GM23338 (cell line): ENCODE data around the gene DCBLD1. TPM values are rescaled to one million over a fixed set of nuclear protein-coding genes. Genes with fewer than 3 reads are reported as not detected.

Experiments used
- ATAC-seq: fragments of 200-7000 bp; cut with Tn5 transposase; 3 replicates; pipeline ENCODE4 v1.9.1; 2020
- DNase-seq: peaks from one replicate; pipeline ENCODE4 v3.0.0-alpha.2; 2015; ENCODE audit warnings: low spot score
- H2AFZ ChIP-seq: fragments of 200-600 bp; sonication (generic); 2 replicates; pipeline ENCODE4 v1.8.0; 2016; ENCODE audit warnings: antibody characterized with exemption, mild to moderate bottlenecking, moderate library complexity
- H3F3A ChIP-seq: fragments of 200-600 bp; sonication (generic); replicated peaks from 2 replicates; pipeline ENCODE4 v1.8.0; 2017; ENCODE audit warnings: antibody characterized with exemption, mixed run types, low read depth
- H3K27ac ChIP-seq: fragments of 200-600 bp; sonication (generic); 2 replicates; pipeline ENCODE4 v1.6.1; 2016; ENCODE audit warnings: low read depth
- H3K27me3 ChIP-seq: fragments of 200-600 bp; sonication (generic); 2 replicates; pipeline ENCODE4 v1.8.0; 2016; ENCODE audit warnings: mild to moderate bottlenecking, mixed run types, moderate library complexity; ENCODE audit not compliant: insufficient read depth
- H3K36me3 ChIP-seq: fragments of 200-600 bp; sonication (generic); 2 replicates; pipeline ENCODE4 v1.8.0; 2016; ENCODE audit warnings: mild to moderate bottlenecking; ENCODE audit not compliant: insufficient read depth
- H3K4me1 ChIP-seq: fragments of 200-600 bp; sonication (generic); 2 replicates; pipeline ENCODE4 v1.8.0; 2016; ENCODE audit warnings: mild to moderate bottlenecking, moderate library complexity; ENCODE audit not compliant: insufficient read depth
- H3K4me2 ChIP-seq: fragments of 200-600 bp; sonication (generic); 2 replicates; pipeline ENCODE4 v1.7.1; 2017; ENCODE audit warnings: mixed run types
- H3K4me3 ChIP-seq: fragments of 200-600 bp; sonication (generic); 2 replicates; pipeline ENCODE4 v1.6.1; 2016; ENCODE audit warnings: mixed run types
- H3K79me2 ChIP-seq: fragments of 200-600 bp; sonication (generic); replicated peaks from 2 replicates; pipeline ENCODE4 v1.8.0; 2017; ENCODE audit warnings: mild to moderate bottlenecking; ENCODE audit not compliant: insufficient read depth
- H3K9me2 ChIP-seq: fragments of 200-600 bp; sonication (generic); 2 replicates; pipeline ENCODE4 v1.8.0; 2017; ENCODE audit not compliant: insufficient read depth
- H4K20me1 ChIP-seq: fragments of 200-600 bp; sonication (generic); replicated peaks from 2 replicates; pipeline ENCODE4 v1.8.0; 2017; ENCODE audit warnings: mild to moderate bottlenecking; ENCODE audit not compliant: insufficient read depth
- H3K27ac Mint-ChIP-seq: 2 replicates; pipeline ENCODE4 v1.8.0; 2020; ENCODE audit warnings: inconsistent platforms, mild to moderate bottlenecking, moderate library complexity, mixed read lengths
- H3K27me3 Mint-ChIP-seq: 3 replicates; pipeline ENCODE4 v1.8.0; 2022; ENCODE audit warnings: low read depth, mild to moderate bottlenecking, moderate library complexity, mixed read lengths, inconsistent platforms; ENCODE audit not compliant: insufficient read depth, poor library complexity
- H3K36me3 Mint-ChIP-seq: 3 replicates; pipeline ENCODE4 v1.8.0; 2021; ENCODE audit warnings: low read depth, mild to moderate bottlenecking, inconsistent platforms, moderate library complexity, mixed read lengths
- H3K4me1 Mint-ChIP-seq: 3 replicates; pipeline ENCODE4 v1.8.0; 2020; ENCODE audit warnings: mild to moderate bottlenecking, inconsistent platforms, mixed read lengths
- H3K4me3 Mint-ChIP-seq: 3 replicates; pipeline ENCODE4 v1.8.0; 2021; ENCODE audit warnings: moderate library complexity, mild to moderate bottlenecking, inconsistent platforms, mixed read lengths
- H3K9me3 Mint-ChIP-seq: 3 replicates; pipeline ENCODE4 v1.8.0; 2020; ENCODE audit warnings: moderate library complexity, mild to moderate bottlenecking, inconsistent platforms, mixed read lengths
- CREB1 ChIP-seq: fragments of 250-450 bp; sonication (Bioruptor Pico); IDR thresholded peaks from 2 replicates; pipeline ENCODE4 v1.5.0; 2020; ENCODE audit warnings: low read depth, mild to moderate bottlenecking, moderate library complexity
- EZH2 ChIP-seq: fragments of 200-600 bp; sonication (generic); IDR thresholded peaks from one replicate; pipeline ENCODE4 v1.8.0; 2017; ENCODE audit warnings: antibody characterized with exemption, mild to moderate bottlenecking, low read depth; ENCODE audit not compliant: unreplicated experiment
- EZH2phosphoT487 ChIP-seq: fragments of 200-600 bp; sonication (generic); IDR thresholded peaks from one replicate; pipeline ENCODE4 v1.8.1; 2018; ENCODE audit warnings: antibody characterized with exemption; ENCODE audit not compliant: unreplicated experiment
- JUNB ChIP-seq: IDR thresholded peaks from one replicate; pipeline ENCODE4 v1.6.1; 2016; ENCODE audit warnings: antibody characterized with exemption; ENCODE audit not compliant: unreplicated experiment
- NANOG ChIP-seq: IDR thresholded peaks from 2 replicates; pipeline ENCODE4 v1.6.1; 2016; ENCODE audit warnings: antibody characterized with exemption, borderline replicate concordance
- POLR2AphosphoS5 ChIP-seq: IDR thresholded peaks from 2 replicates; pipeline ENCODE4 v1.6.1; 2016; ENCODE audit warnings: antibody characterized with exemption, low read depth
- STAT1 ChIP-seq: IDR thresholded peaks from one replicate; pipeline ENCODE4 v1.6.1; 2016; ENCODE audit warnings: antibody characterized with exemption; ENCODE audit not compliant: unreplicated experiment
- ZNF114 ChIP-seq: fragments of 250-450 bp; sonication (Bioruptor Pico); IDR thresholded peaks from 2 replicates; pipeline ENCODE4 v1.5.0; 2020; ENCODE audit warnings: mild to moderate bottlenecking, moderate library complexity
- ZNF331 ChIP-seq: fragments of 250-450 bp; sonication (Bioruptor Pico); IDR thresholded peaks from 2 replicates; pipeline ENCODE4 v1.5.0; 2020; ENCODE audit warnings: low read depth, mild to moderate bottlenecking, moderate library complexity
- ZNF462 ChIP-seq: fragments of 250-450 bp; sonication (Bioruptor Pico); IDR thresholded peaks from 2 replicates; pipeline ENCODE4 v1.5.0; 2020; ENCODE audit warnings: mild to moderate bottlenecking, moderate library complexity
- polyA plus RNA-seq: library from polyadenylated mRNA; unstranded; fragments of >200 nt; fragmentation: Nextera tagmentation; extraction: Ambion mirVana; gene quantifications from 2 replicates; pipeline ENCODE4 v1.2.1, GENCODE V29; 2016
- total RNA-seq: library from RNA; depleted of rRNA; stranded (reverse); fragments of >200 nt; shearing (Covaris generic); gene quantifications from 2 replicates; pipeline ENCODE4 v1.2.3, GENCODE V29; 2014
- TF ChIP-seq, protein P1 (sequence below), 2 experiments: fragments of 200-600 bp in 1 of 2; sonication (generic) in 1 of 2; conservative IDR thresholded peaks; 2 replicates each; pipeline versions ENCODE4 v1.5.1 to v1.6.1; 2016 to 2017; ENCODE audit warnings: antibody characterized with exemption in 2 of 2, low read depth in 2 of 2, mild to moderate bottlenecking in 2 of 2, moderate library complexity in 1 of 2
- TF ChIP-seq, protein P2 (sequence below): IDR thresholded peaks from one replicate; pipeline ENCODE4 v1.6.1; 2018; ENCODE audit warnings: antibody characterized with exemption; ENCODE audit not compliant: unreplicated experiment
- TF ChIP-seq, protein P3 (sequence below): IDR thresholded peaks from 2 replicates; pipeline ENCODE4 v1.6.1; 2016; ENCODE audit warnings: antibody characterized with exemption

DCBLD1 gene
- total and polyA plus RNA-seq, 2 experiments from 2014 or later: 4.2 to 7.6 TPM

GRCh38 chr6:117542493-117542892 is 60.0 kb downstream of the DCBLD1 start:
- peaks cover 3% of the 10 kb centered on the region for H3K4me1 Mint-ChIP-seq
- Histone ChIP-seq H2AFZ (no peak overlapping the region), H3F3A (no peaks in the 10 kb centered on the region), H3K9me2 (no peaks in the 10 kb centered on the region), H4K20me1 (no peaks in the 10 kb centered on the region), H3K4me1 (0 out of 2 replicates have a peak, but pooled peaks cover 2% of the 10 kb centered on the region), H3K79me2 (no peaks in the 10 kb centered on the region), H3K27ac (no peak overlapping the region), H3K36me3 (no peaks in the 10 kb centered on the region; the same call in 1 of the 2 replicates), H3K4me3 (no peak overlapping the region), H3K4me2 (no peak overlapping the region), H3K27me3 (peaks cover 4% of the 10 kb centered on the region; the same call in 1 of the 2 replicates)
- no peak overlapping the region for H3K4me3 Mint-ChIP-seq
- H3K9me3 Mint-ChIP-seq: no peaks in the 10 kb centered on the region
- TF ChIP-seq EZH2 (no peak), JUNB (no peak), ZNF114 (CRISPR knock-in tag) (no peak), EZH2phosphoT487 (no peak), ZNF462 (CRISPR knock-in tag) (no peak), CREB1 (no peak), POLR2AphosphoS5 (no peak), ZNF331 (CRISPR knock-in tag) (no peak), STAT1 (no peak), NANOG (no peak)
- TF ChIP-seq, protein P1, sequence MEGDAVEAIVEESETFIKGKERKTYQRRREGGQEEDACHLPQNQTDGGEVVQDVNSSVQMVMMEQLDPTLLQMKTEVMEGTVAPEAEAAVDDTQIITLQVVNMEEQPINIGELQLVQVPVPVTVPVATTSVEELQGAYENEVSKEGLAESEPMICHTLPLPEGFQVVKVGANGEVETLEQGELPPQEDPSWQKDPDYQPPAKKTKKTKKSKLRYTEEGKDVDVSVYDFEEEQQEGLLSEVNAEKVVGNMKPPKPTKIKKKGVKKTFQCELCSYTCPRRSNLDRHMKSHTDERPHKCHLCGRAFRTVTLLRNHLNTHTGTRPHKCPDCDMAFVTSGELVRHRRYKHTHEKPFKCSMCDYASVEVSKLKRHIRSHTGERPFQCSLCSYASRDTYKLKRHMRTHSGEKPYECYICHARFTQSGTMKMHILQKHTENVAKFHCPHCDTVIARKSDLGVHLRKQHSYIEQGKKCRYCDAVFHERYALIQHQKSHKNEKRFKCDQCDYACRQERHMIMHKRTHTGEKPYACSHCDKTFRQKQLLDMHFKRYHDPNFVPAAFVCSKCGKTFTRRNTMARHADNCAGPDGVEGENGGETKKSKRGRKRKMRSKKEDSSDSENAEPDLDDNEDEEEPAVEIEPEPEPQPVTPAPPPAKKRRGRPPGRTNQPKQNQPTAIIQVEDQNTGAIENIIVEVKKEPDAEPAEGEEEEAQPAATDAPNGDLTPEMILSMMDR (conservative IDR thresholded peaks at IDR 0.05; ENCODE audit: low read depth in 2 of 2): no peak
- TF ChIP-seq, protein P2, sequence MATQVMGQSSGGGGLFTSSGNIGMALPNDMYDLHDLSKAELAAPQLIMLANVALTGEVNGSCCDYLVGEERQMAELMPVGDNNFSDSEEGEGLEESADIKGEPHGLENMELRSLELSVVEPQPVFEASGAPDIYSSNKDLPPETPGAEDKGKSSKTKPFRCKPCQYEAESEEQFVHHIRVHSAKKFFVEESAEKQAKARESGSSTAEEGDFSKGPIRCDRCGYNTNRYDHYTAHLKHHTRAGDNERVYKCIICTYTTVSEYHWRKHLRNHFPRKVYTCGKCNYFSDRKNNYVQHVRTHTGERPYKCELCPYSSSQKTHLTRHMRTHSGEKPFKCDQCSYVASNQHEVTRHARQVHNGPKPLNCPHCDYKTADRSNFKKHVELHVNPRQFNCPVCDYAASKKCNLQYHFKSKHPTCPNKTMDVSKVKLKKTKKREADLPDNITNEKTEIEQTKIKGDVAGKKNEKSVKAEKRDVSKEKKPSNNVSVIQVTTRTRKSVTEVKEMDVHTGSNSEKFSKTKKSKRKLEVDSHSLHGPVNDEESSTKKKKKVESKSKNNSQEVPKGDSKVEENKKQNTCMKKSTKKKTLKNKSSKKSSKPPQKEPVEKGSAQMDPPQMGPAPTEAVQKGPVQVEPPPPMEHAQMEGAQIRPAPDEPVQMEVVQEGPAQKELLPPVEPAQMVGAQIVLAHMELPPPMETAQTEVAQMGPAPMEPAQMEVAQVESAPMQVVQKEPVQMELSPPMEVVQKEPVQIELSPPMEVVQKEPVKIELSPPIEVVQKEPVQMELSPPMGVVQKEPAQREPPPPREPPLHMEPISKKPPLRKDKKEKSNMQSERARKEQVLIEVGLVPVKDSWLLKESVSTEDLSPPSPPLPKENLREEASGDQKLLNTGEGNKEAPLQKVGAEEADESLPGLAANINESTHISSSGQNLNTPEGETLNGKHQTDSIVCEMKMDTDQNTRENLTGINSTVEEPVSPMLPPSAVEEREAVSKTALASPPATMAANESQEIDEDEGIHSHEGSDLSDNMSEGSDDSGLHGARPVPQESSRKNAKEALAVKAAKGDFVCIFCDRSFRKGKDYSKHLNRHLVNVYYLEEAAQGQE: no peak
- TF ChIP-seq, protein P3, sequence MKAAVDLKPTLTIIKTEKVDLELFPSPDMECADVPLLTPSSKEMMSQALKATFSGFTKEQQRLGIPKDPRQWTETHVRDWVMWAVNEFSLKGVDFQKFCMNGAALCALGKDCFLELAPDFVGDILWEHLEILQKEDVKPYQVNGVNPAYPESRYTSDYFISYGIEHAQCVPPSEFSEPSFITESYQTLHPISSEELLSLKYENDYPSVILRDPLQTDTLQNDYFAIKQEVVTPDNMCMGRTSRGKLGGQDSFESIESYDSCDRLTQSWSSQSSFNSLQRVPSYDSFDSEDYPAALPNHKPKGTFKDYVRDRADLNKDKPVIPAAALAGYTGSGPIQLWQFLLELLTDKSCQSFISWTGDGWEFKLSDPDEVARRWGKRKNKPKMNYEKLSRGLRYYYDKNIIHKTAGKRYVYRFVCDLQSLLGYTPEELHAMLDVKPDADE: no peak
- H3K27me3 Mint-ChIP-seq: peaks cover 2% of the 10 kb centered on the region
- no peak for ATAC-seq
- H3K27ac Mint-ChIP-seq: no peak overlapping the region
- H3K36me3 Mint-ChIP-seq: peaks cover 5% of the 10 kb centered on the region; the same call in 1 of the 3 replicates
- no peak for DNase-seq
